NCI-H82 treated with DMSO at 0.1 percent for 48 hours (cell line): ENCODE results near the gene METRNL.
"Not testable (repeated sequence)": the region's sequence is repeated elsewhere in the genome, so short reads cannot be mapped to it uniquely, and the experiment has no call there.

Source experiments
- DNase-seq: peaks from one replicate; lab custom pipeline; 2025; ENCODE audit not compliant: unreplicated experiment; lab: John Stamatoyannopoulos, UW

Gene METRNL

GRCh38 chr17:83051396-83052240, 27.8 kb upstream of the METRNL start:
- peak; percentile 93 for DNase-seq

GRCh38 chr17:83052241-83052564, 27.2 kb upstream of the METRNL start:
- DNase-seq: no peak

- peak; percentile 65 for DNase-seq
Observed at GRCh38 chr17:83053021-83053681, 26.3 kb upstream of the METRNL start.

GRCh38 chr17:83053739-83054451, 25.5 kb upstream of the METRNL start:
- DNase-seq: no peak

GRCh38 chr17:83054518-83055125, 24.8 kb upstream of the METRNL start:
- no peak for DNase-seq

- DNase-seq: not testable (repeated sequence)
Observed at GRCh38 chr17:83055176-83055575, 24.2 kb upstream of the METRNL start.

- DNase-seq: no peak
Observed at GRCh38 chr17:83055911-83056582, 23.4 kb upstream of the METRNL start.

- DNase-seq: no peak
Observed at GRCh38 chr17:83056583-83057396, 22.6 kb upstream of the METRNL start.

- DNase-seq: no peak
Observed at GRCh38 chr17:83057397-83057761, 22.0 kb upstream of the METRNL start.

GRCh38 chr17:83057793-83058265, 21.6 kb upstream of the METRNL start:
- DNase-seq: no peak

- no peak for DNase-seq
Observed at GRCh38 chr17:83058266-83058798, 21.1 kb upstream of the METRNL start.

GRCh38 chr17:83061586-83061985, 17.8 kb upstream of the METRNL start:
- DNase-seq: no peak

GRCh38 chr17:83062011-83062817, 17.2 kb upstream of the METRNL start:
- no peak for DNase-seq

- no peak for DNase-seq
Observed at GRCh38 chr17:83062818-83063671, 16.4 kb upstream of the METRNL start.

GRCh38 chr17:83064021-83064731, 15.2 kb upstream of the METRNL start:
- DNase-seq: no peak

- no peak for DNase-seq
Observed at GRCh38 chr17:83064732-83065659, 14.4 kb upstream of the METRNL start.
